Measurements from ENCODE around the gene GDF11. TPM values are rescaled to one million over a fixed set of nuclear protein-coding genes. Genes with fewer than 3 reads are reported as not detected.
A peak's percentile ranks its signal among the peaks of the same experiment; 100 is the strongest.

GDF11 gene
- total and polyA plus RNA-seq, 5 donors, result 11.5 to 17.5 (median 16.4) TPM

DNA sequence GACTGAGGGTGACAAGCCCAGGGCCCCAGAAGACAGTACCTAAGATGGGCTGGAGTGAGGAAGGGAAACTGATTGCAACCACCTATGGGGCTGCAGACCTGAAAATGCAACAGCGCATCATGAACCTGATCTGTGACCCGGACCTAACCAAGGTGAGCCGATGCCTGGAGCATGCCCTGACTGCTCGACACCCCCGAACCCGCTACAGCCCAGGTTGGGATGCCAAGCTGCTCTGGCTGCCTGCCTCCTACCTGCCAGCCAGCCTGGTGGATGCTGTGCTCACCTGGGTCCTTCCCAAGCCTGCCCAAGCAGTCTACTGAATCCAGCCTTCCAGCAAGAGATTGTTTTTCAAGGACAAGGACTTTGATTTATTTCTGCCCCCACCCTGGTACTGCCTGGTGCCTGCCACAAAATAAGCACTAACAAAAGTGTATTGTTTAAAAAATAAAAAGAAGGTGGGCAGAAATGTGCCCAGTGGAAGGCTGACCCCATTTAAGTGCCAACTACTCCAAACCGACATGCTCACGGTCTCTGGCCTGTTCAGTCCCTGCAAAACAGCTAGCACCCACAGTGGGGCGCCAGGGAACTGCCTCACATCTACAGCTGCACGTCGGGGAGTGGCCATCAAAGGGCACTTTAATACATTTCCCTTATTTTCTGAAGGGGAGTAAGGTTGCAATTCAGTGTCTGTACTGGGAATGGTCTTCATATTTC is 18.5 kb upstream of the GDF11 start:
- peak; percentile 70 to 90 (median 83) for DNase-seq
- ATAC-seq, result no peak
- whole genome bisulfite sequencing, result 54% methylated on average over 11 of the region's 11 CpGs
- Histone ChIP-seq H3K27ac (ENCODE audit: low read length) (peak overlapping the region; percentile 33), H3K27me3 (ENCODE audit: control insufficient read depth, insufficient read depth) (no peaks in the 10 kb centered on the region), H3K4me3 (ENCODE audit: low read length) (no peak overlapping the region), H3K4me1 (ENCODE audit: control insufficient read depth, insufficient read depth, low read length) (peaks cover 14% of the 10 kb centered on the region), H3K9me3 (ENCODE audit: control insufficient read depth, low read length) (no peaks in the 10 kb centered on the region)
- intact Hi-C loops (cut with DNase I), result loop anchor here in 1 of 4 donors (5.0 kb wide), 1 partner anchor 42 kb away; a partner anchor contains a TSS

DNA sequence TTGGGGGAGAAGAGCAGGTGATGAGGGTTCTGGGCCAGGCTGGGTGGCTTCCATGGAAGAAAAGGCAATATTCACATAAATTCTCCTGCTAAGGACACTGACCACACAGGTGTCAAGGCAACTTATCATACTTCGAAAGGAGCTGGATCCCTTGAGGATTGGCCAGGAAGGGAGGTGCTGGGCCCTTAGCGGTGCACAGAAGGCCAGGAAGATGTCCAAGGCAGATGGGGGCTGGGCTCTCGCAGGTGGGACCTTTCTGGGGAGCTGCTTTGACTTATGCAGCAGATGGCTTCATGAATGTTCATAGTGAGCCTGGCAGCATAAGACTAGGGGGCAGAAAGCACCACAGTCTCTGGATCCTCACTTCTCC is 18.0 kb upstream of the GDF11 start:
- peak in 1 of 3 donors; percentile 52 for DNase-seq
- 48% methylated on average over 3 of the region's 3 CpGs for WGBS

DNA sequence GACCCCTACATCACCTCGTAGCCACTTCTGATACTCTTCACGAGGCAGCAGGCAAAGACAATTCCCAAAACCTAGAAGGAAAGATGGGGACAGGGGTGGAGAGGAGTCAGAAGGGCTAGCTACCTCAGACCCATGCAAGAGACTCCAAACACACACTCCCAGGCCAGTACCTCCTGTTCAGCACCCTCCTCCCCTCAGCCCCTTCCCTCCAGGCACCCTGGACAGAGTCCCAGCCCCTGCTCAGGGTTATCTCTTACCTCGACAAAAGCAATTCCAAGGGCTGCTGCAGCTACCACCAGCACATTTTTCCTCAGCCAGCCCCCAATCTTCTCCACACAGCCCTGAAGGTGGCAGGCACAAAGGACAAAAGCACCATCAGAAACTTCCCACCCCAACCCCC is 17.4 kb upstream of the GDF11 start:
- peak overlapping the region; percentile 8 for H3K27ac ChIP-seq (ENCODE audit: low read length)
- intact Hi-C loops (cut with DNase I), result no loop called here
- no peaks in the 10 kb centered on the region for H3K27me3 ChIP-seq (ENCODE audit: control insufficient read depth, insufficient read depth)
- 39% methylated on average over 3 of the region's 3 CpGs for WGBS
- peaks cover 7% of the 10 kb centered on the region for H3K4me1 ChIP-seq (ENCODE audit: control insufficient read depth, insufficient read depth, low read length)
- H3K4me3 ChIP-seq (ENCODE audit: low read length), result no peak overlapping the region
- no peak for ATAC-seq
- peak in 1 of 3 donors; percentile 54 for DNase-seq
- no peaks in the 10 kb centered on the region for H3K9me3 ChIP-seq (ENCODE audit: control insufficient read depth, low read length)

More for the DNA sequence above, 18.0 kb upstream of the GDF11 start:
- no peak for ATAC-seq
- no peaks in the 10 kb centered on the region for H3K27me3 ChIP-seq (ENCODE audit: control insufficient read depth, insufficient read depth)
- H3K27ac ChIP-seq (ENCODE audit: low read length), result peak overlapping the region; percentile 33
- H3K4me1 ChIP-seq (ENCODE audit: control insufficient read depth, insufficient read depth, low read length), result peaks cover 10% of the 10 kb centered on the region
- no peak overlapping the region for H3K4me3 ChIP-seq (ENCODE audit: low read length)
- intact Hi-C loops (cut with DNase I), result loop anchor here in 1 of 4 donors (5.0 kb wide), 1 partner anchor 43 kb away; a partner anchor contains a TSS
- no peaks in the 10 kb centered on the region for H3K9me3 ChIP-seq (ENCODE audit: control insufficient read depth, low read length)

DNA sequence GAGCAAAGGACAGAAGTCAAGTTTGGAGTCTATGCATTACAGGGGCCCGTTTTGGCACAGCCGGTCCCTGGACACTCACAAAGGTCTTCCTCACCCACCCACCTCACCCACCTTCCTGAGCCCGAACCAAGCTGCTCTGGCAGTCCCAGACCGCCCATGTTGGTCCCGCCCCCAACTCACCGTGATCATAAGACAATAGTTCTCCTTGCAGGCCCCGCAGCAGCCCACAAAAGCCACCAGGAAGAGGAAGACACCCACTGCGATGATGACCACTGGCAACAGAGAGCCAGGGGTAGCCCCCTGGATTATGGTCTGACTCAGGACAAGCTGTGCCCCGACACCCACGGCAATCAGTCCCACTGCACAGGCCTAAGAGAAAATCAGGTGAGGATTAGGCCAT is 16.0 kb upstream of the GDF11 start:
- H3K4me3 ChIP-seq (ENCODE audit: low read length), result peak overlapping the region; percentile 97
- ATAC-seq (no peak), DNase-seq (peak in 2 of 3 donors; percentile 58 to 65)
- H3K27ac ChIP-seq (ENCODE audit: low read length), result peak overlapping the region; percentile 99
- H3K4me1 ChIP-seq (ENCODE audit: control insufficient read depth, insufficient read depth, low read length), result peaks cover 4% of the 10 kb centered on the region
- WGBS, result 37% methylated on average over 10 of the region's 10 CpGs
- H3K9me3 ChIP-seq (ENCODE audit: control insufficient read depth, low read length), result no peaks in the 10 kb centered on the region
- intact Hi-C loops (cut with DNase I), result no loop called here
- no peaks in the 10 kb centered on the region for H3K27me3 ChIP-seq (ENCODE audit: control insufficient read depth, insufficient read depth)

DNA sequence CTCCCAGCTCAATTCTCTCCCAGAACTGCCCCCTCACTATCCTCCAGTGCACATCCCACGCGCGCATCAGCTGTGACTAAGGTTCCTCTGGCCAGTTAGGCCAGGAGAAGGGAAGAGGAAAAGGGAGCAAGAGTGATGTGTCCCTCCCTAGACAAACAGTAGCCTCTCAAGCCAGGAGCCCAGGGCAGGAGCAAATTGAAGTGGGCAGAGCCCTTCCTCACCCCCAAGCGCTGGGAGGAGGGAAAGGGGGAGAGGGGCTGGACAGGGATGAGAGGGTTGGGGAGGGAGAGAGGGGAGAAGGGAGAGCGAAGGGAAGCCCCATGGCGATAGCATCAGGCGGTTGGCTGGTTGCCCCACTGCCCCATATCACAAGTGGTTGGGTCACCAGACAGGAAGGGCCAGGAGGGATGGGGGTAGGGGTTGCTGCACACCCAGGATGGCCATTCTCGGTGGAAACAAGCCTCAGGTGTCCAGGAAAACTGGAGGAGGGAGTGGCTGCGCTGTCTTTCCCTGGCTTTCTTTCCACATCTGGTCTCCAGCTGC is 15.2 kb upstream of the GDF11 start:
- Histone ChIP-seq H3K9me3 (ENCODE audit: control insufficient read depth, low read length) (no peaks in the 10 kb centered on the region), H3K27me3 (ENCODE audit: control insufficient read depth, insufficient read depth) (no peaks in the 10 kb centered on the region), H3K4me1 (ENCODE audit: control insufficient read depth, insufficient read depth, low read length) (peaks cover 4% of the 10 kb centered on the region), H3K27ac (ENCODE audit: low read length) (peak overlapping the region; percentile 99), H3K4me3 (ENCODE audit: low read length) (peak overlapping the region; percentile 97)
- DNase-seq (peak; percentile 79 to 88 (median 83)), ATAC-seq (peak; percentile 3 to 5)
- 3% methylated on average over 9 of the region's 9 CpGs for WGBS
- intact Hi-C loops (cut with DNase I), result no loop called here

DNA sequence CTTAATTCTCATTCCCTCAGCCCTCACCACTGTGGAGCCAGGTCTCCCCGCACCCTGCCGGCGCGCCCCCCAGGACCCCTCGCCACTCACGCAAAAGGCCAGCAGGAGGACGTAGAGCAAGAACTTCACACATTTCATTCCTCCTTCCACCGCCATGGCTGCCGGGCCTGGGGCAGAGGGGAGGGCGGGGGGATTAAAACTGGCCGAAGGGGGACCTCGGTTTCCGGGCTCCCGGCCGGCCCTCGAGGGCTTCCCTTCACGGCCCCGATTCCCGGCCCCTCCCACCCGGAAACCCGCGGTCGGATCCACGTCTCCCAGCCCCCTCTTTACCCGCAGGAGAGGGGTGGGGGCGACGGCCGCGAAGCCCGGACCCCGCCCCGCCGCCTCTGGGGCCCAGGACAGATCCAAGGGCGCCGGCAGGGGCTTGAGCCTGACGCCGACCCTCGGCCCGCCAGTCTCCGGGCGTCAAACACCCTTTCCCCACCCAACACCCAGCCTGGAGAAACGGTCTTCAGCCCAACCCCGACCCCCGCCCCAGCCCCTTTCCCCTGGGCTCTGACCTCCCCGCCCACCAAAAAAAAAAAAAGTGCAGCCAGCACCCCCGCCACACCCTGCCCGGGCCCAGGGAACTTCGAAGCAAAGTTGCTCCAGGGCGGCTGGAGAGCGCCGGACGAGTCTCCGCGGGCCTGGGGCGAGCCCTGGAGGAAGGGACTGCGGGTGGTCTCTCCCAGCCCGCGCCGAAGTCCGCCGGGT is 14.6 kb upstream of the GDF11 start:
- peak; percentile 41 to 55 for ATAC-seq
- H3K9me3 ChIP-seq (ENCODE audit: control insufficient read depth, low read length), result no peaks in the 10 kb centered on the region
- DNase-seq, result peak; percentile 83 to 94 (median 94)
- H3K27ac ChIP-seq (ENCODE audit: low read length), result peak overlapping the region; percentile 99
- under 1% methylated on average over 61 of the region's 61 CpGs for WGBS
- intact Hi-C loops (cut with DNase I), result no loop called here
- peaks cover 4% of the 10 kb centered on the region for H3K4me1 ChIP-seq (ENCODE audit: control insufficient read depth, insufficient read depth, low read length)
- H3K4me3 ChIP-seq (ENCODE audit: low read length), result peak overlapping the region; percentile 97
- H3K27me3 ChIP-seq (ENCODE audit: control insufficient read depth, insufficient read depth), result no peaks in the 10 kb centered on the region

DNA sequence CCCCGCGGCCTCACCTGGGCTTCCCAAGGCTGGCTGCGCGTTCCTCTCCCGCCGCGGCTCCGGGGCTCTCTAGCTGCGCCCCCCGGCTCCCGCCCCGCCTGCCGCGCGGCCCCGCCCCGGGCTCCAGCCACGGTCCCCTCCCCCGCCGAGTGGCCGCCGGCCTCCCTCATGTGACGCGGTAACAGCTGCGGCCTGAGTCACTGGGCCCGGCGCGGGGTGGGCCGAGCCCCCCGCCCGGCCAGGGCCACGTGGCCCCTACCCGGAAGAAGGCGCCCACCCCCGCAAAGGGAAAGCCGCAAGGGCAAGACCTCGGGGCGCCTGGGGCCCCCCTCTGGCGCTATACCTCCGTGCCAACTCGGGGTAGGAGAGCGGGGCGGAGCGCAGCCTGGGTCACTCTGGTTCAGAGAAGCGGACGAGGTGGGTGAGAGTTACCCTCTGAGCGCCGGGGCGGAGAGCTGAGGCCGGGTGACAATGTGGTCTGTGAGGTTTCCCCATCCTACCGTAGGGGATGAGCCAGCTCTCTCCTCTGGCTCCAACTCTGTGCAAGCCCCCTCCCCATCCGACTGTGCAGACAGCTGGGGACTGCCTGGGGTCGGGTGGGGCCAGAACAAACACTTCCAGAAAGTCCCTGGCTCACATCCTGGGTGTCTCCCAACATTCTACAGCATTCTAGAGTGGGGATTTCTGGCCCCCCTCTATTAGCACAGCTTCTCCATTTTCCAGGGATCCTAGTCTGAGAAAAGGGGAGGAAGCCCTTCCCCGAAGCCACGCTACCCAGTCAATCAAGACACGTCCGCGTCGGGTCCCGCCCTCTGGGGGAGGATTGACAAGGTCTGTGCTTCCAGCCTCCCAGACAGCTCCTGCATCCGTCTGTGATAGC is 13.7 kb upstream of the GDF11 start, which contains the start of gene CD63:
Gene CD63 (minus strand): TSS at position 71 of the 880 bp plus-strand sequence. CDS start 668 bp downstream, outside the sequence.
- peak; percentile 87 to 88 for ATAC-seq
- Histone ChIP-seq H3K4me1 (ENCODE audit: control insufficient read depth, insufficient read depth, low read length) (peaks cover 4% of the 10 kb centered on the region), H3K27ac (ENCODE audit: low read length) (peak within 1 kb of the TSS; percentile 99), H3K27me3 (ENCODE audit: control insufficient read depth, insufficient read depth) (no peaks in the 10 kb centered on the region), H3K9me3 (ENCODE audit: control insufficient read depth, low read length) (no peaks in the 10 kb centered on the region), H3K4me3 (ENCODE audit: low read length) (peak within 1 kb of the TSS; percentile 97)
- DNase-seq, result peak; percentile 94 to 97 (median 96)
- WGBS, result under 1% methylated on average over 61 of the region's 61 CpGs
- intact Hi-C loops (cut with DNase I), result no loop called here

DNA sequence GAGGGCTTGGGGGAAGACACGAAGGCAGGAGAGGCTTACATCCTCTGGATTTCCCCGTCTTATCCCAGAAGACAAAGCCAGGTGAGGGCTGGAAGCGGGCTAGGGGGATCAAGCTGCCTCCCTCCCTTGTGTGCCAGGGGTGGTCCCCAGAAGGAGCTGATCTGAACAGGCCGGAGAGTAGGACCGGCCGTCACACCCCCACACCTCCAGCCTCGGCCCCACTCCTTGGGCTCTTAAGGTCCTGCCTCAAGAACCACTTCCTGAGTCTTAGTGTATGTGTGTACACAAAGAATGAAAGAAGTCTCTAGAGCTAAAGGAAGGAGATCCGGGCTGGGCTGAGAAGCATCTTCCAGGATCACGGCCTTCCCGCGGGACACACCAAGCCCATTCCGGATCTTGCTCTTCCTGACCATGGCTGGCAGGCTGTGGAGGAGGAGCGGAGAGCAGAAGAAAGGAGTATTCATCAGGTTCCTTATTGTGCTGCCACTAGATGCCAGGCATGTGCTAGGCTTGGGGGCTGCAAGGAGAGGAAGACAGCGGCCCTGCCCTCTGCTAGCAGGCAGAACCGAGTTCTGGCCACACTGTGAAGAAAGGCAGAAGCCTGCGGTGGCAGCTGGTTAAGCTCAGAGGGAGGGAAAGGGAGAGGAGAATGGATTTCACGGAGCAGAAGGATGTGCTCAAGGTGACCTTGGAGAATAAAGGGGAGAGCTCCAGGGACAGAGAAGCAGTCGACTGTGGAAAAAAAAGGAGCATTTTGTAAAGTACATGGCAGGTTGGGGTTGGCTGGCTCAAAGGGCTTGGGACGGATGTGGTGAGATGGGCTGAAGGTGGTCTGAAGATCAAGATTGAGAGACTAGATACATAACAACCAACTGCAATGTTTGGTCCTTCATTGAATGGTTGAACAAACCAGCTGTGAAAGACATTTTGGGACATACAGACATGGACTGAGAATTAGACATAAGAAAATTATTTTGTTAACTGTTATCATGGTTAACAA is 12.8 kb upstream of the GDF11 start:
- 4% methylated on average over 19 of the region's 19 CpGs for WGBS
- ATAC-seq (peak; percentile 5 to 11), DNase-seq (peak in 1 of 3 donors; percentile 73)
- peaks cover 4% of the 10 kb centered on the region for H3K4me1 ChIP-seq (ENCODE audit: control insufficient read depth, insufficient read depth, low read length)
- peak overlapping the region; percentile 97 for H3K4me3 ChIP-seq (ENCODE audit: low read length)
- intact Hi-C loops (cut with DNase I), result no loop called here
- H3K27me3 ChIP-seq (ENCODE audit: control insufficient read depth, insufficient read depth), result no peaks in the 10 kb centered on the region
- H3K27ac ChIP-seq (ENCODE audit: low read length), result peak overlapping the region; percentile 99
- H3K9me3 ChIP-seq (ENCODE audit: control insufficient read depth, low read length), result no peaks in the 10 kb centered on the region

DNA sequence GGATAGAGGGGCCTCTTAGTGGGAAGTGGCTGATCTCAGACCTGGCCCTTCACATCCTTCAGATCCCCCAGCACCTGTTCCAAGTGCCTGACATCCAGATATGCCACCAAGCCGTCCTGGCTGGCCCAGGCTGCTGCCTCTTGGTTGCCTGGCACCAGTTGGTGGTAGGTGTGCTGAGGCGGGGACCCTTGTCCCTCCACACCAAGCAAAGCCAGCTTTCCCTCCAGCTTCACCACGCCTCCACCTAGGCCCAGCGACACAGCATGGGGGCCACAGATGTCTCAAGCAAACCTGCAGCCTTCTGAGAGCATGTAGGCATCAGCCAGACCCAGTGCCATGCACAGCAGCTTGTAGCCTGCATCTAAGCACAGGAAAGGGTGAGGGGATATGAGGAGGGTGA is 10.6 kb upstream of the GDF11 start:
- 83% methylated on average over 4 of the region's 4 CpGs for WGBS
- H3K27me3 ChIP-seq (ENCODE audit: control insufficient read depth, insufficient read depth), result no peaks in the 10 kb centered on the region
- no peaks in the 10 kb centered on the region for H3K4me1 ChIP-seq (ENCODE audit: control insufficient read depth, insufficient read depth, low read length)
- no peaks in the 10 kb centered on the region for H3K9me3 ChIP-seq (ENCODE audit: control insufficient read depth, low read length)
- no peak for ATAC-seq
- no peak overlapping the region for H3K4me3 ChIP-seq (ENCODE audit: low read length)
- intact Hi-C loops (cut with DNase I), result no loop called here
- peak in 1 of 3 donors; percentile 56 for DNase-seq
- no peak overlapping the region for H3K27ac ChIP-seq (ENCODE audit: low read length)
